ENCODE data around the gene TIGD6. TPM values are rescaled to one million over a fixed set of nuclear protein-coding genes. Genes with fewer than 3 reads are reported as not detected.

TIGD6 gene
- total RNA-seq, 1 experiment from 2014 or later: 2.1 TPM

DNA sequence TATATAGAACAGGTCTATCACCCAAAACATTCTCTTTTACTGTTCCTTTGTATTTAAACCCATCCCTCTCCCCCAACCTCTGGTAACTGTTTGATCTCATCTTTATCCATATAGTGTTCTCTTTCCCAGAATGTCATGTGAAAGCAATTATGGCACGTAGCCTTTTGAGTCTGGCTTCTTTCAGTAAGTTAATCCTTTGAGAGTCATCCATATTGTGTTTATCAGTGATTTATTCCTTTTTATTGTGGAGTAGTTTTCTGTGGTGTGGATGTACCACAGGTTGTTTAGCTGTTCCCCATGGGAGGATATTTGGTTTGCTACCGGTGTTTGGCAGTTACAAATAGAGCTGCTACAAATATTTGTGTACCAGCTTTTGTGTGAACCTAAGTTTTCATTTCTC lies 38.1 kb upstream of the TIGD6 start:
- peaks cover 57 to 81% of the 10 kb centered on the region in 2 experiments; a peak in 3 of 4 replicates for H3K36me3 ChIP-seq (ENCODE audit: control insufficient read depth in 1 of 2, insufficient read depth in 2 of 2, low read length in 2 of 2)
- no TSS peak for BruUV-seq (replicated peaks)
- CTCF ChIA-PET: no interaction called here
- H2AFZ ChIP-seq (ENCODE audit: low read depth, low read length, poor library complexity, severe bottlenecking): no peak overlapping the region
- intact Hi-C loops (cut with micrococcal nuclease): no loop called here
- 0 out of 2 replicates have a peak, but pooled peaks cover 14% of the 10 kb centered on the region for H3K79me2 ChIP-seq (ENCODE audit: insufficient read depth, low read length)
- no peak overlapping the region for H3K4me3 ChIP-seq (replicated peaks in 1 of 2; ENCODE audit: low read depth in 1 of 2, low read length in 2 of 2)
- H3K9me3 ChIP-seq (ENCODE audit: control insufficient read depth in 1 of 2, insufficient read depth in 1 of 2, low read depth in 1 of 2, low read length in 2 of 2): no peaks in the 10 kb centered on the region
- H3K9me2 ChIP-seq (ENCODE audit: insufficient read depth): no peaks in the 10 kb centered on the region
- peaks cover 0 to 5% of the 10 kb centered on the region in 2 experiments; a peak in 1 of 4 replicates for H3K4me1 ChIP-seq (ENCODE audit: control insufficient read depth in 1 of 2, insufficient read depth in 2 of 2, low read length in 2 of 2)
- no peak overlapping the region for H3K9ac ChIP-seq (ENCODE audit: low read length)
- POLR2A ChIA-PET: no interaction called here
- RAD21 ChIA-PET (ENCODE audit: low non-redundant PET in 1 of 2, low total read pairs in 2 of 2, uncharacterized antibody in 2 of 2, unreplicated experiment in 2 of 2): no interaction called here
- no peaks in the 10 kb centered on the region for H3K27me3 ChIP-seq (ENCODE audit: insufficient read depth, low read length)
- TF ChIP-seq, protein P1, sequence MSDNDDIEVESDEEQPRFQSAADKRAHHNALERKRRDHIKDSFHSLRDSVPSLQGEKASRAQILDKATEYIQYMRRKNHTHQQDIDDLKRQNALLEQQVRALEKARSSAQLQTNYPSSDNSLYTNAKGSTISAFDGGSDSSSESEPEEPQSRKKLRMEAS (IDR thresholded peaks at IDR 0.05): no peak
- TF ChIP-seq POLR2A (IDR thresholded peaks at IDR 0.05; ENCODE audit: borderline replicate concordance, extremely low read depth, insufficient read depth, insufficient read length): no peak
- TF ChIP-seq EGR1 (IDR thresholded peaks at IDR 0.05; ENCODE audit: low read depth): no peak
- no peak for TF ChIP-seq CEBPB (IDR thresholded peaks at IDR 0.05; ENCODE audit: low read depth)
- TF ChIP-seq ZFX (IDR thresholded peaks at IDR 0.05): no peak
- TF ChIP-seq, protein P2, sequence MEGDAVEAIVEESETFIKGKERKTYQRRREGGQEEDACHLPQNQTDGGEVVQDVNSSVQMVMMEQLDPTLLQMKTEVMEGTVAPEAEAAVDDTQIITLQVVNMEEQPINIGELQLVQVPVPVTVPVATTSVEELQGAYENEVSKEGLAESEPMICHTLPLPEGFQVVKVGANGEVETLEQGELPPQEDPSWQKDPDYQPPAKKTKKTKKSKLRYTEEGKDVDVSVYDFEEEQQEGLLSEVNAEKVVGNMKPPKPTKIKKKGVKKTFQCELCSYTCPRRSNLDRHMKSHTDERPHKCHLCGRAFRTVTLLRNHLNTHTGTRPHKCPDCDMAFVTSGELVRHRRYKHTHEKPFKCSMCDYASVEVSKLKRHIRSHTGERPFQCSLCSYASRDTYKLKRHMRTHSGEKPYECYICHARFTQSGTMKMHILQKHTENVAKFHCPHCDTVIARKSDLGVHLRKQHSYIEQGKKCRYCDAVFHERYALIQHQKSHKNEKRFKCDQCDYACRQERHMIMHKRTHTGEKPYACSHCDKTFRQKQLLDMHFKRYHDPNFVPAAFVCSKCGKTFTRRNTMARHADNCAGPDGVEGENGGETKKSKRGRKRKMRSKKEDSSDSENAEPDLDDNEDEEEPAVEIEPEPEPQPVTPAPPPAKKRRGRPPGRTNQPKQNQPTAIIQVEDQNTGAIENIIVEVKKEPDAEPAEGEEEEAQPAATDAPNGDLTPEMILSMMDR (IDR thresholded peaks at IDR 0.05 in 2 of 3, conservative IDR thresholded peaks at IDR 0.05 in 1 of 3; ENCODE audit: borderline replicate concordance in 1 of 3, insufficient read depth in 1 of 3, low read depth in 2 of 3, low read length in 2 of 3): no peak
- TF ChIP-seq CBX3 (IDR thresholded peaks at IDR 0.05; ENCODE audit: low read depth): no peak
- no peak for TF ChIP-seq YY1 (IDR thresholded peaks at IDR 0.05; ENCODE audit: extremely low read depth, insufficient replicate concordance, low read depth, low read length)
- TF ChIP-seq EZH2phosphoT487 (IDR thresholded peaks at IDR 0.05; ENCODE audit: borderline replicate concordance): no peak
- TF ChIP-seq RAD21 (IDR thresholded peaks at IDR 0.05; ENCODE audit: low read depth): no peak
- TF ChIP-seq, protein P3, sequence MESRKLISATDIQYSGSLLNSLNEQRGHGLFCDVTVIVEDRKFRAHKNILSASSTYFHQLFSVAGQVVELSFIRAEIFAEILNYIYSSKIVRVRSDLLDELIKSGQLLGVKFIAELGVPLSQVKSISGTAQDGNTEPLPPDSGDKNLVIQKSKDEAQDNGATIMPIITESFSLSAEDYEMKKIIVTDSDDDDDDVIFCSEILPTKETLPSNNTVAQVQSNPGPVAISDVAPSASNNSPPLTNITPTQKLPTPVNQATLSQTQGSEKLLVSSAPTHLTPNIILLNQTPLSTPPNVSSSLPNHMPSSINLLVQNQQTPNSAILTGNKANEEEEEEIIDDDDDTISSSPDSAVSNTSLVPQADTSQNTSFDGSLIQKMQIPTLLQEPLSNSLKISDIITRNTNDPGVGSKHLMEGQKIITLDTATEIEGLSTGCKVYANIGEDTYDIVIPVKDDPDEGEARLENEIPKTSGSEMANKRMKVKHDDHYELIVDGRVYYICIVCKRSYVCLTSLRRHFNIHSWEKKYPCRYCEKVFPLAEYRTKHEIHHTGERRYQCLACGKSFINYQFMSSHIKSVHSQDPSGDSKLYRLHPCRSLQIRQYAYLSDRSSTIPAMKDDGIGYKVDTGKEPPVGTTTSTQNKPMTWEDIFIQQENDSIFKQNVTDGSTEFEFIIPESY (IDR thresholded peaks at IDR 0.05; ENCODE audit: extremely low read depth, insufficient replicate concordance, low read length): no peak
- no peak for TF ChIP-seq FOSL1 (IDR thresholded peaks at IDR 0.05; ENCODE audit: low read depth)
- TF ChIP-seq, protein P4, sequence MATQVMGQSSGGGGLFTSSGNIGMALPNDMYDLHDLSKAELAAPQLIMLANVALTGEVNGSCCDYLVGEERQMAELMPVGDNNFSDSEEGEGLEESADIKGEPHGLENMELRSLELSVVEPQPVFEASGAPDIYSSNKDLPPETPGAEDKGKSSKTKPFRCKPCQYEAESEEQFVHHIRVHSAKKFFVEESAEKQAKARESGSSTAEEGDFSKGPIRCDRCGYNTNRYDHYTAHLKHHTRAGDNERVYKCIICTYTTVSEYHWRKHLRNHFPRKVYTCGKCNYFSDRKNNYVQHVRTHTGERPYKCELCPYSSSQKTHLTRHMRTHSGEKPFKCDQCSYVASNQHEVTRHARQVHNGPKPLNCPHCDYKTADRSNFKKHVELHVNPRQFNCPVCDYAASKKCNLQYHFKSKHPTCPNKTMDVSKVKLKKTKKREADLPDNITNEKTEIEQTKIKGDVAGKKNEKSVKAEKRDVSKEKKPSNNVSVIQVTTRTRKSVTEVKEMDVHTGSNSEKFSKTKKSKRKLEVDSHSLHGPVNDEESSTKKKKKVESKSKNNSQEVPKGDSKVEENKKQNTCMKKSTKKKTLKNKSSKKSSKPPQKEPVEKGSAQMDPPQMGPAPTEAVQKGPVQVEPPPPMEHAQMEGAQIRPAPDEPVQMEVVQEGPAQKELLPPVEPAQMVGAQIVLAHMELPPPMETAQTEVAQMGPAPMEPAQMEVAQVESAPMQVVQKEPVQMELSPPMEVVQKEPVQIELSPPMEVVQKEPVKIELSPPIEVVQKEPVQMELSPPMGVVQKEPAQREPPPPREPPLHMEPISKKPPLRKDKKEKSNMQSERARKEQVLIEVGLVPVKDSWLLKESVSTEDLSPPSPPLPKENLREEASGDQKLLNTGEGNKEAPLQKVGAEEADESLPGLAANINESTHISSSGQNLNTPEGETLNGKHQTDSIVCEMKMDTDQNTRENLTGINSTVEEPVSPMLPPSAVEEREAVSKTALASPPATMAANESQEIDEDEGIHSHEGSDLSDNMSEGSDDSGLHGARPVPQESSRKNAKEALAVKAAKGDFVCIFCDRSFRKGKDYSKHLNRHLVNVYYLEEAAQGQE (IDR thresholded peaks at IDR 0.05; ENCODE audit: low read depth): no peak
- TF ChIP-seq SP1 (IDR thresholded peaks at IDR 0.05; ENCODE audit: low read depth): no peak
- no peak for TF ChIP-seq JUND (IDR thresholded peaks at IDR 0.05)
- no peak for DNase-seq (ENCODE audit: low read depth, low spot score)
- H4K20me1 ChIP-seq (ENCODE audit: insufficient read depth): no peaks in the 10 kb centered on the region; the same call in 1 of the 2 replicates
- no peak overlapping the region for H3K4me2 ChIP-seq (ENCODE audit: low read length)
- no peak for ATAC-seq
- no peak overlapping the region for H3K27ac ChIP-seq (ENCODE audit: low read depth, low read length)

All from HCT116 (cell line).